Neural progenitor cell (in vitro differentiated cells): ENCODE measurements around the gene ERLEC1.
"Not testable (repeated sequence)": the region's sequence is repeated elsewhere in the genome, so short reads cannot be mapped to it uniquely, and the experiment has no call there.

Experiments
- EZH2 ChIP-seq: fragments of 200-600 bp; sonication (generic); IDR thresholded peaks from 2 replicates; pipeline ENCODE4 v1.6.1; 2017; ENCODE audit warnings: antibody characterized with exemption, mild to moderate bottlenecking, moderate library complexity
- TF ChIP-seq, protein P1 (sequence below): fragments of 200-600 bp; sonication (generic); IDR thresholded peaks from 2 replicates; pipeline ENCODE4 v1.5.1; 2017; ENCODE audit warnings: antibody characterized with exemption, mild to moderate bottlenecking

DNA sequence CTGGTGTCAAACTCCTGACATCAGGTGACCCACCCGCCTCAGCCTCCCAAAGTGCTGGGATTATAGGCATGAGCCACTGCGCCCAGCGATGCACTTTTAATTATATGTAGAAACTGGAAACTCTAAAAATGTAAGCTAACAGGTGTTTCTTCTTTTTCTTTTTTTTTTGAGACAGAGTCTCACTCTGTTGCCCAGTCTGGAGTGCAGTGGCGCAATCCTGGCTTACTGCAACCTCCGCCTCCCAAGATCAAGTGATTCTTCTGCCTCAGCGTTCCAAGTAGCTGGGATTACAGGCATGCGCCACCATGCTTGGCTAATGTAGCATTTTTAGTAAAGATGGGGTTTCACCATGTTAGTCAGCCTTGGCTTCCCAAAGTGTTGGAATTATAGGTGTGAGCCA, 54.8 kb downstream of the ERLEC1 start:
- TF ChIP-seq, protein P1, sequence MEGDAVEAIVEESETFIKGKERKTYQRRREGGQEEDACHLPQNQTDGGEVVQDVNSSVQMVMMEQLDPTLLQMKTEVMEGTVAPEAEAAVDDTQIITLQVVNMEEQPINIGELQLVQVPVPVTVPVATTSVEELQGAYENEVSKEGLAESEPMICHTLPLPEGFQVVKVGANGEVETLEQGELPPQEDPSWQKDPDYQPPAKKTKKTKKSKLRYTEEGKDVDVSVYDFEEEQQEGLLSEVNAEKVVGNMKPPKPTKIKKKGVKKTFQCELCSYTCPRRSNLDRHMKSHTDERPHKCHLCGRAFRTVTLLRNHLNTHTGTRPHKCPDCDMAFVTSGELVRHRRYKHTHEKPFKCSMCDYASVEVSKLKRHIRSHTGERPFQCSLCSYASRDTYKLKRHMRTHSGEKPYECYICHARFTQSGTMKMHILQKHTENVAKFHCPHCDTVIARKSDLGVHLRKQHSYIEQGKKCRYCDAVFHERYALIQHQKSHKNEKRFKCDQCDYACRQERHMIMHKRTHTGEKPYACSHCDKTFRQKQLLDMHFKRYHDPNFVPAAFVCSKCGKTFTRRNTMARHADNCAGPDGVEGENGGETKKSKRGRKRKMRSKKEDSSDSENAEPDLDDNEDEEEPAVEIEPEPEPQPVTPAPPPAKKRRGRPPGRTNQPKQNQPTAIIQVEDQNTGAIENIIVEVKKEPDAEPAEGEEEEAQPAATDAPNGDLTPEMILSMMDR = not testable (repeated sequence)
- TF ChIP-seq EZH2 = not testable (repeated sequence)
